Skeletal muscle tissue (tissue), 4 donors: ENCODE measurements around the gene FAM187B. TPM values are rescaled to one million over a fixed set of nuclear protein-coding genes. Genes with fewer than 3 reads are reported as not detected.

Experiments used
- H3K27ac ChIP-seq: one replicate; pipeline ENCODE4 v1.7.0; 2013; ENCODE audit warnings: mild to moderate bottlenecking, low read depth, low read length, inconsistent platforms
- H3K27me3 ChIP-seq, 3 donors: one replicate each; pipeline ENCODE4 v1.7.0; 2013; ENCODE audit warnings: low read length in 3 of 3; ENCODE audit not compliant: control insufficient read depth in 3 of 3, insufficient read depth in 3 of 3
- H3K36me3 ChIP-seq, 3 donors: one replicate each; pipeline ENCODE4 v1.7.0; 2013; ENCODE audit warnings: low read length in 3 of 3; ENCODE audit not compliant: control insufficient read depth in 3 of 3, insufficient read depth in 3 of 3
- H3K4me1 ChIP-seq, 3 donors: one replicate each; pipeline ENCODE4 v1.7.0; 2013; ENCODE audit warnings: low read length in 3 of 3, mild to moderate bottlenecking in 3 of 3; ENCODE audit not compliant: control insufficient read depth in 3 of 3, insufficient read depth in 3 of 3
- H3K4me3 ChIP-seq, 3 donors: one replicate each; pipeline ENCODE4 v1.7.0; 2013; ENCODE audit warnings: low read length in 3 of 3
- H3K9ac ChIP-seq, 3 donors: one replicate each; pipeline ENCODE4 v1.7.0; 2013; ENCODE audit warnings: low read length in 3 of 3, mild to moderate bottlenecking in 3 of 3, moderate library complexity in 2 of 3, low read depth in 1 of 3
- H3K9me3 ChIP-seq, 3 donors: one replicate each; pipeline ENCODE4 v1.7.0; 2013; ENCODE audit warnings: low read length in 3 of 3; ENCODE audit not compliant: control insufficient read depth in 3 of 3
- total RNA-seq: library from RNA; depleted of rRNA; stranded (reverse); fragments of >200 nt; gene quantifications from one replicate; pipeline ENCODE4 v1.2.3, GENCODE V29; 2014
- donor health status: Osteomylitis.

The FAM187B gene
- total RNA-seq, 1 donor from 2014 or later: not detected

DNA sequence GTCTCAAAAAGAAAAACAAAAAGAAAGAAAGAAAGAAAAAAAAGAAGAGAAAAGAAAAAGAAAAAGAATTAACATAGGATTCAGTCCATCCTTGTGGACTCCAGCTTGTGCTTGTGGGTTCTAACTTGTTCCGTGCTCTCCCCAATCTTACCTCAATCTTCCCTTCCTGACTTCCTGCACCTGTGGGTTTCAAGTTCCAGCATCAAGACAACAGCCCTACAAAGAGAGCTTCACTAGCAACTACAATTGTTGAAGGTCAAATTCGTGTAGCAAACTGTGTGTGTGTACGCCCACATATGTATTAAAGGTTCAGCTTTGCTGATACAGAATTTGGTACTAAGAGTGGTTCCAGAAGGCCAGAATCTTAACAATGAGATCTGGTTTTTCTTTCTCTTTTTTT lies 48.7 kb downstream of the FAM187B start:
- H3K27me3 ChIP-seq: peaks cover 0 to 2% (median 0%) of the 10 kb centered on the region in 3 donors
- no peak overlapping the region for H3K27ac ChIP-seq
- no peaks in the 10 kb centered on the region for H3K9me3 ChIP-seq
- no peaks in the 10 kb centered on the region for H3K4me1 ChIP-seq
- H3K4me3 ChIP-seq: no peak overlapping the region
- H3K36me3 ChIP-seq: no peaks in the 10 kb centered on the region
- no peak overlapping the region for H3K9ac ChIP-seq

DNA sequence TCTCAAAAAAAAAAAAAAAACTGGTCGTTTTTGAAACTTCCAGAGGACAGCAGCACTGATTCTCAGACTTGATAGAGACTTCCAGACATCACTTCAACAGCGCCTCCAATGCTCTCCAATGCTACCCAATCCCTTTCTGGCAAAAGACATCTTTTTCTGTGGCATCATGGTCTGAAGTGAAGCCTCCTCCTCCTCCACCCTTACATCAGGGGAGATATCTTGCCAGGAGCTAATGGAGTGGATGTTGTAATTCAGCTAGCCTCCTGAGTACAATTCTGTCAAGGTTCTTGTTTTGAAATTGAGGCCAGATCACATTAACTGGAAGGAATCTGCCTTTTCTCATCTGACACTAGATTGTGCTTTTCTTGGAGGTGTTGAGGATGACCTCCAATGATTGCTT lies 49.8 kb downstream of the FAM187B start:
- no peak overlapping the region for H3K4me3 ChIP-seq
- H3K27me3 ChIP-seq: peaks cover 0 to 3% (median 2%) of the 10 kb centered on the region in 3 donors
- H3K27ac ChIP-seq: no peak overlapping the region
- H3K9me3 ChIP-seq: no peaks in the 10 kb centered on the region
- no peaks in the 10 kb centered on the region for H3K4me1 ChIP-seq
- no peak overlapping the region for H3K9ac ChIP-seq
- H3K36me3 ChIP-seq: no peaks in the 10 kb centered on the region

DNA sequence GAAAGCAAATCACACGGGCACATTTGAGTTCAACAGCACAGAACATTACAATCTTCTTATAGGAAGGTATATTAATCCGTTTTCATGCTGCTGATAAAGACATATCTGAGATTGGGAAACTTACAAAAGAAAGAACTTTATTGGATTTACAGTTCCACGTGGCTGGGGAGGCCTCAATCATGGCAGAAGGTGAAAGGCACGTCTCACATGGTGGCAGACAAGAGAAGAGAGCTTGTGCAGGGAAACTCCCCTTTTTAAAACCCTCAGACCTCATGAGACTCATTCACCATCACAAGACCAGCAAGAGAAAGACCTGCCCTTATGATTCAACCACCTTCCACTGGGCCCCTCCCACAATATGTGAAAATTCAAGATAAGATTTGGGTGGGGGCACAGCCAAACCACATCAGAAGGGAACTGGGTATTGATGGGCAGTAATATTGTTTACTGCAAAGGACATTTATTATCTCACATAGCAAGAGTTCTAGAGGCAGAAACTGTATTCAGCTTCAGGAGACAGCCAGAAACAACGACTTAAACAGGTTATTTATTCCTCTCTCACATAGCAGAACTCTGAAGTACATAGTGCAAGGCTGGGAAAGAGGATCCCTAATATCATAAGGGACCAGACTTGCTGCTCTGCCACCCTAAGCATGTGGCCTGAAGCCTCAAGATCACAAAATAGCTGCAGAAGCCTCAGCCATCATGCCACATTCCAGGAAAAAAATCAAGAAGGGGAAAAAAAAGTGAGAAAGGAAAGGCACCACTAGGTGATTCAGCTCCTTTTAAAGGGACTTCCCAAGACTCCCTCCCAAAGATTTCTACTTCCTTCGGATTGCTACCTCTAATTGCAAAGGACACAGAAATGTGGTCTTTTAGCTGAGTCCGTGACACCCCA lies 50.9 kb downstream of the FAM187B start:
- no peak overlapping the region for H3K27ac ChIP-seq
- no peaks in the 10 kb centered on the region for H3K36me3 ChIP-seq
- H3K4me1 ChIP-seq: no peaks in the 10 kb centered on the region
- no peaks in the 10 kb centered on the region for H3K9me3 ChIP-seq
- no peak overlapping the region for H3K4me3 ChIP-seq
- no peak overlapping the region for H3K9ac ChIP-seq
- H3K27me3 ChIP-seq: peaks cover 0 to 3% (median 2%) of the 10 kb centered on the region in 3 donors

DNA sequence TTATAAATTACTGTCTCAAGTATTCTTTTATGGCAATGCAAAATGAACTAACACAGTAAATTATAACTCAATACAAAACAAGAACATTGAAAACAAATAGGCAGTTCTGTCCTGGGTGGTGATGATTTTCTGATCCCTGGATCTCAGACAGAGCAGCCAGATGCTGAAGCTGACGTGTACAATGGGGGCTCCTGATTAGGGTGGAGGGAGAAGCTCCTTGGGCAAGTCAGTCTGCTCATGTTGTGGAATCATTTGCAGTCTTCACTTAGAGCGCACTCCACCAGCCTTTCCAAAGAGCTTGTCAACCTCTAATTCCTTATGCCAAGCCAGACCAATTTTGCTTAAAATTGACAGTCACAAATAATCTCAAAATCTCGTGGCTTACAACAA lies 52.4 kb downstream of the FAM187B start:
- no peak overlapping the region for H3K9ac ChIP-seq
- H3K4me1 ChIP-seq: no peaks in the 10 kb centered on the region
- H3K36me3 ChIP-seq: no peaks in the 10 kb centered on the region
- H3K27ac ChIP-seq: no peak overlapping the region
- H3K27me3 ChIP-seq: peaks cover 0 to 3% (median 2%) of the 10 kb centered on the region in 3 donors
- no peaks in the 10 kb centered on the region for H3K9me3 ChIP-seq
- no peak overlapping the region for H3K4me3 ChIP-seq

Other genes starting within 250 kb of the FAM187B start
- 17.7 TPM for gene GRAMD1A, start 228.4 kb downstream of the FAM187B start, total RNA-seq
- 1.6 TPM for gene SCN1B, start 198.3 kb downstream of the FAM187B start, total RNA-seq
- 0.52 TPM for gene HPN, start 187.0 kb downstream of the FAM187B start, total RNA-seq
- gene FXYD3, start 112.9 kb downstream of the FAM187B start, total RNA-seq: not detected
- gene LGI4, start 93.7 kb downstream of the FAM187B start, total RNA-seq: 5.2 TPM
- gene FXYD1, start 89.9 kb downstream of the FAM187B start, total RNA-seq: 45.4 TPM
- gene FXYD7, start 85.5 kb downstream of the FAM187B start, total RNA-seq: 0.52 TPM
- gene FXYD5, start 74.0 kb downstream of the FAM187B start, total RNA-seq: 7.3 TPM
- gene LSR, start 20.3 kb upstream of the FAM187B start, total RNA-seq: 0.52 TPM
- gene USF2, start 40.2 kb upstream of the FAM187B start, total RNA-seq: 24.5 TPM
- not detected for gene HAMP, start 53.8 kb upstream of the FAM187B start, total RNA-seq
- gene MAG, start 63.4 kb upstream of the FAM187B start, total RNA-seq: 1.6 TPM
- 4.7 TPM for gene CD22, start 100.4 kb upstream of the FAM187B start, total RNA-seq
- gene FFAR1, start 119.2 kb upstream of the FAM187B start, total RNA-seq: not detected
- not detected for gene FFAR3, start 129.7 kb upstream of the FAM187B start, total RNA-seq
- not detected for gene GPR42, start 142.3 kb upstream of the FAM187B start, total RNA-seq
- 1.0 TPM for gene FFAR2, start 219.5 kb upstream of the FAM187B start, total RNA-seq